SK-N-SH (cell line): Measurements from ENCODE around the gene S1PR3.

Source experiments
- JUND ChIP-seq: IDR thresholded peaks from 2 replicates; pipeline ENCODE4 v1.4.0; 2012
- TAF1 ChIP-seq: IDR thresholded peaks from 2 replicates; pipeline ENCODE4 v1.6.1; 2012; ENCODE audit warnings: low read depth, mild to moderate bottlenecking, low read length, moderate library complexity, borderline replicate concordance
- TF ChIP-seq, protein P1 (sequence below): fragments of 200-600 bp; sonication (generic); IDR thresholded peaks from 2 replicates; pipeline ENCODE4 v1.6.1; 2017; ENCODE audit warnings: antibody characterized with exemption, mild to moderate bottlenecking, moderate library complexity

DNA sequence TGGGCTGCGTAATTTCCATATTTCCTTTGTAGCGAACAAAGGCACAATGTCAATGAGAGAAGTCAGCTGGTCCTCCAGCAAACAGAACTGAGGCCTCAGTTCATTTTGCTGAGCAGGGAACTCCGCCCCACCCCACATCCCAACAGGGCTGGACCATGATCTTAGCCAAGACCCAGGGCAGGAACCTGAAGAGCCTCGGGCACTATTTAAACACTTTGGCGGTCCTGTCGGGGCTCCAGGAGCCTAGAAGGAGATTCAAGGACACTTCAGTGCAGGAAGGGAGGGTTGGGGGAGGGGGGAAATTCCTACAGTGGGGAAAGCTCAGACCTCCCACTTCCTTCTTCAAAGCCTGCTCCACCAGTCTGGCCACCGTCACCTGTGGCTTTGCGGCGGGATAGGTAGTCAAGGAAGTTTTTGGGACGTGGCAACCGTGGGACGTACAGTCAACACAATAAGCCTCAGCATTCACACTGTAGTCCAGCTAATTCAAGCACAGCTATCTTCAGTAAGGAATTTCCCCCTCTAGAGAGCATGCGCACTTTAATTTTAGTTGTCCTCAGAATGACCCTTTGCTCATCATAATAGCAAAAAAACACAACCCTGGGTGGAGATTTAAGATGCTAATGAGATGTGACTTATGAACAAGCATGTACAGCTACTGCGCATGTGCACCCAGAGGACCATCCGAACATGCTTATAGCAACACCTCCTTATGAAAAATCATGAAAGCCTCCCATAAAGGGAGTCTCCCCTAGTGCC is 30.9 kb downstream of the S1PR3 start:
- TF ChIP-seq, protein P1, sequence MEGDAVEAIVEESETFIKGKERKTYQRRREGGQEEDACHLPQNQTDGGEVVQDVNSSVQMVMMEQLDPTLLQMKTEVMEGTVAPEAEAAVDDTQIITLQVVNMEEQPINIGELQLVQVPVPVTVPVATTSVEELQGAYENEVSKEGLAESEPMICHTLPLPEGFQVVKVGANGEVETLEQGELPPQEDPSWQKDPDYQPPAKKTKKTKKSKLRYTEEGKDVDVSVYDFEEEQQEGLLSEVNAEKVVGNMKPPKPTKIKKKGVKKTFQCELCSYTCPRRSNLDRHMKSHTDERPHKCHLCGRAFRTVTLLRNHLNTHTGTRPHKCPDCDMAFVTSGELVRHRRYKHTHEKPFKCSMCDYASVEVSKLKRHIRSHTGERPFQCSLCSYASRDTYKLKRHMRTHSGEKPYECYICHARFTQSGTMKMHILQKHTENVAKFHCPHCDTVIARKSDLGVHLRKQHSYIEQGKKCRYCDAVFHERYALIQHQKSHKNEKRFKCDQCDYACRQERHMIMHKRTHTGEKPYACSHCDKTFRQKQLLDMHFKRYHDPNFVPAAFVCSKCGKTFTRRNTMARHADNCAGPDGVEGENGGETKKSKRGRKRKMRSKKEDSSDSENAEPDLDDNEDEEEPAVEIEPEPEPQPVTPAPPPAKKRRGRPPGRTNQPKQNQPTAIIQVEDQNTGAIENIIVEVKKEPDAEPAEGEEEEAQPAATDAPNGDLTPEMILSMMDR = no peak
- TF ChIP-seq TAF1 (no peak), JUND (no peak)
